ENCODE measurements around the gene ADGRV1.

ADGRV1 gene

GRCh38 chr5:91114658-91115057, 556.1 kb downstream of the ADGRV1 start:
- Histone ChIP-seq H3K27ac (ENCODE audit: low read depth, low read length) (no peak overlapping the region), H3K4me3 (ENCODE audit: low read length) (no peak overlapping the region), H3K79me2 (ENCODE audit: control insufficient read depth, low read length) (no peaks in the 10 kb centered on the region), H3K4me2 (ENCODE audit: low read length) (no peak overlapping the region), H4K20me1 (ENCODE audit: control insufficient read depth, insufficient read depth, low read depth, low read length) (no peaks in the 10 kb centered on the region), H3K9me3 (ENCODE audit: control insufficient read depth, insufficient read depth, low read length) (no peaks in the 10 kb centered on the region), H3K36me3 (ENCODE audit: control insufficient read depth, low read length) (no peaks in the 10 kb centered on the region), H3K27me3 (ENCODE audit: control insufficient read depth, low read length) (peaks cover 4% of the 10 kb centered on the region; the same call in 1 of the 2 replicates), H3K9me2 (replicated peaks; ENCODE audit: control insufficient read depth, low read length) (no peaks in the 10 kb centered on the region), H3K4me1 (ENCODE audit: control insufficient read depth, low read length) (no peaks in the 10 kb centered on the region), H3F3A (ENCODE audit: control insufficient read depth, insufficient read depth) (no peaks in the 10 kb centered on the region)
- TF ChIP-seq CTCF (IDR thresholded peaks at IDR 0.05; ENCODE audit: low read depth, low read length, poor library complexity, severe bottlenecking) = no peak
- no peak for TF ChIP-seq EZH2phosphoT487 (IDR thresholded peaks at IDR 0.05; ENCODE audit: borderline replicate concordance, low read length)

- Histone ChIP-seq H3K36me3 (ENCODE audit: control insufficient read depth, low read length) (no peaks in the 10 kb centered on the region), H3K27ac (ENCODE audit: low read depth, low read length) (no peak overlapping the region), H3K27me3 (ENCODE audit: control insufficient read depth, low read length) (no peaks in the 10 kb centered on the region), H3K4me3 (ENCODE audit: low read length) (no peak overlapping the region), H3K4me2 (ENCODE audit: low read length) (no peak overlapping the region), H3K9me3 (ENCODE audit: control insufficient read depth, insufficient read depth, low read length) (no peaks in the 10 kb centered on the region), H3F3A (ENCODE audit: control insufficient read depth, insufficient read depth) (no peaks in the 10 kb centered on the region), H3K4me1 (ENCODE audit: control insufficient read depth, low read length) (no peaks in the 10 kb centered on the region), H3K79me2 (ENCODE audit: control insufficient read depth, low read length) (no peaks in the 10 kb centered on the region), H4K20me1 (ENCODE audit: control insufficient read depth, insufficient read depth, low read depth, low read length) (no peaks in the 10 kb centered on the region), H3K9me2 (replicated peaks; ENCODE audit: control insufficient read depth, low read length) (no peaks in the 10 kb centered on the region)
- TF ChIP-seq CTCF (IDR thresholded peaks at IDR 0.05; ENCODE audit: low read depth, low read length, poor library complexity, severe bottlenecking) = no peak
- TF ChIP-seq EZH2phosphoT487 (IDR thresholded peaks at IDR 0.05; ENCODE audit: borderline replicate concordance, low read length) = no peak
Measured at GRCh38 chr5:91118354-91118753, 559.8 kb downstream of the ADGRV1 start.

- H3K9me3 ChIP-seq (ENCODE audit: control insufficient read depth, insufficient read depth, low read length) = no peaks in the 10 kb centered on the region
- H3K9me2 ChIP-seq (replicated peaks; ENCODE audit: control insufficient read depth, low read length) = no peaks in the 10 kb centered on the region
- no peak overlapping the region for H3K27ac ChIP-seq (ENCODE audit: low read depth, low read length)
- H3K4me3 ChIP-seq (ENCODE audit: low read length) = no peak overlapping the region
- H3K79me2 ChIP-seq (ENCODE audit: control insufficient read depth, low read length) = no peaks in the 10 kb centered on the region
- no peaks in the 10 kb centered on the region for H3K27me3 ChIP-seq (ENCODE audit: control insufficient read depth, low read length)
- H4K20me1 ChIP-seq (ENCODE audit: control insufficient read depth, insufficient read depth, low read depth, low read length) = no peaks in the 10 kb centered on the region
- H3F3A ChIP-seq (ENCODE audit: control insufficient read depth, insufficient read depth) = no peaks in the 10 kb centered on the region
- H3K36me3 ChIP-seq (ENCODE audit: control insufficient read depth, low read length) = no peaks in the 10 kb centered on the region
- no peak overlapping the region for H3K4me2 ChIP-seq (ENCODE audit: low read length)
- H3K4me1 ChIP-seq (ENCODE audit: control insufficient read depth, low read length) = no peaks in the 10 kb centered on the region
- TF ChIP-seq CTCF (IDR thresholded peaks at IDR 0.05; ENCODE audit: low read depth, low read length, poor library complexity, severe bottlenecking) = no peak
- TF ChIP-seq EZH2phosphoT487 (IDR thresholded peaks at IDR 0.05; ENCODE audit: borderline replicate concordance, low read length) = no peak
Measured at GRCh38 chr5:91118796-91119195, 560.2 kb downstream of the ADGRV1 start.

- no peaks in the 10 kb centered on the region for H3K9me2 ChIP-seq (replicated peaks; ENCODE audit: control insufficient read depth, low read length)
- no peaks in the 10 kb centered on the region for H3K4me1 ChIP-seq (ENCODE audit: control insufficient read depth, low read length)
- no peaks in the 10 kb centered on the region for H3F3A ChIP-seq (ENCODE audit: control insufficient read depth, insufficient read depth)
- no peak overlapping the region for H3K27ac ChIP-seq (ENCODE audit: low read depth, low read length)
- H3K4me2 ChIP-seq (ENCODE audit: low read length) = no peak overlapping the region
- no peaks in the 10 kb centered on the region for H3K36me3 ChIP-seq (ENCODE audit: control insufficient read depth, low read length)
- H3K79me2 ChIP-seq (ENCODE audit: control insufficient read depth, low read length) = no peaks in the 10 kb centered on the region
- H4K20me1 ChIP-seq (ENCODE audit: control insufficient read depth, insufficient read depth, low read depth, low read length) = no peaks in the 10 kb centered on the region
- no peak overlapping the region for H3K4me3 ChIP-seq (ENCODE audit: low read length)
- H3K9me3 ChIP-seq (ENCODE audit: control insufficient read depth, insufficient read depth, low read length) = no peaks in the 10 kb centered on the region
- no peaks in the 10 kb centered on the region for H3K27me3 ChIP-seq (ENCODE audit: control insufficient read depth, low read length)
- TF ChIP-seq CTCF (IDR thresholded peaks at IDR 0.05; ENCODE audit: low read depth, low read length, poor library complexity, severe bottlenecking) (no peak), EZH2phosphoT487 (IDR thresholded peaks at IDR 0.05; ENCODE audit: borderline replicate concordance, low read length) (no peak)
Measured at GRCh38 chr5:91119217-91119616, 560.6 kb downstream of the ADGRV1 start.

Measured in DOHH2 (cell line).